Heart left ventricle (tissue), 16 donors: ENCODE measurements around the gene NEK2. TPM values are rescaled to one million over a fixed set of nuclear protein-coding genes. Genes with fewer than 3 reads are reported as not detected.
A peak's percentile ranks its signal among the peaks of the same experiment; 100 is the strongest.

Source experiments
- ATAC-seq, 4 donors: fragments of 200-7000 bp; cut with Tn5 transposase; one replicate each; pipeline ENCODE4 v1.9.1; 2020 to 2022; ENCODE audit warnings: moderate library complexity in 4 of 4, mild to moderate bottlenecking in 3 of 4, moderate number of reproducible peaks in 1 of 4
- DNase-seq, 5 donors: peaks; one replicate each; pipeline ENCODE4 v3.0.0-alpha.2; 2020
- H3K27ac ChIP-seq, 12 donors: fragments of 200-600 bp; sonication (generic) in 4 of 12; one replicate each; pipeline versions ENCODE4 v1.5.0 to v1.8.0; 2016 to 2022; ENCODE audit warnings: mild to moderate bottlenecking in 2 of 12
- H3K27me3 ChIP-seq, 9 donors: fragments of 200-600 bp; sonication (generic) in 2 of 9; one replicate each; pipeline versions ENCODE4 v1.5.1 to v1.8.0; 2016 to 2022; ENCODE audit warnings: mild to moderate bottlenecking in 3 of 9
- H3K36me3 ChIP-seq, 9 donors: fragments of 200-600 bp; sonication (generic) in 2 of 9; one replicate each; pipeline versions ENCODE4 v1.5.0 to v1.8.0; 2018 to 2022; ENCODE audit warnings: mild to moderate bottlenecking in 2 of 9
- H3K4me1 ChIP-seq, 12 donors: fragments of 200-600 bp; sonication (generic) in 4 of 12; one replicate each; pipeline versions ENCODE4 v1.5.0 to v1.8.0; 2016 to 2022; ENCODE audit warnings: mild to moderate bottlenecking in 3 of 12
- H3K4me3 ChIP-seq, 12 donors: fragments of 200-600 bp; sonication (generic) in 4 of 12; one replicate each; pipeline versions ENCODE4 v1.5.0 to v1.8.0; 2017 to 2022; ENCODE audit warnings: mild to moderate bottlenecking in 9 of 12, moderate library complexity in 4 of 12
- H3K9me3 ChIP-seq, 12 donors: fragments of 200-600 bp; sonication (generic) in 4 of 12; one replicate each; pipeline versions ENCODE4 v1.5.0 to v1.8.0; 2016 to 2022; ENCODE audit warnings: mild to moderate bottlenecking in 1 of 12
- CTCF ChIP-seq, 12 donors: fragments of 200-600 bp; sonication (generic) in 4 of 12; IDR thresholded peaks; one replicate each; pipeline versions ENCODE4 v1.5.0 to v1.8.0; 2018 to 2022; ENCODE audit warnings: antibody characterized with exemption in 12 of 12, mild to moderate bottlenecking in 5 of 12
- POLR2A ChIP-seq, 2 donors: fragments of 450-650 bp; IDR thresholded peaks; one replicate each; pipeline ENCODE4 v1.6.1; 2017; ENCODE audit warnings: antibody characterized with exemption in 2 of 2, mild to moderate bottlenecking in 2 of 2, moderate library complexity in 2 of 2
- WGBS, 4 donors: extraction: QIAGEN DNeasy Blood & Tissue Kit in 2 of 4; methylation state at CpG; one replicate each; pipeline versions ENCODE4 v1.1.5 to v1.1.7; 2013 to 2018; 5-methylcytosine and 5-hydroxymethylcytosine counted together
- intact Hi-C, 10 donors: fragments of 100-400 bp; cut with DNase I; formaldehyde crosslinking; loops; one replicate each; pipeline versions ENCODE4 v1.11.1 to v1.14.2; 2022
- polyA plus RNA-seq, 2 donors: library from polyadenylated mRNA; stranded (reverse); fragments of 200-250 nt; gene quantifications; one replicate each; pipeline ENCODE4 v1.2.3, GENCODE V29; 2013
- total RNA-seq, 9 donors: library from RNA; depleted of rRNA in 2 of 9; stranded (reverse); fragments of >200 nt in 2 of 9; fragmentation: NEBNext Ultra II Directional in 3 of 9; extraction: Animal tissue kit (Norgen Biotek cat#: 25700) in 3 of 9; gene quantifications; one replicate each; pipeline versions ENCODE4 v1.1.0 to v1.2.4, GENCODE V29; 2016 to 2023
- donor health status: ischemic (EF 13 %, LVEDD 7.1; RV severe dilation, severe dysfunction).
- donor health status: healthy with polysubstance abuse.
- donor health status: DM: no; HTN: yes; CAD: no.
- donor health status: DM: no; HTN: no; CAD: no.
- donor health status: ischemic (EF 25% LVEDD 6.9; RV normal size, moderate dysfunction).
- donor health status: ischemic (EF 25% LVEDD 5.7; RV mildly dilated, moderate dysfunction).
- donor health status: healthy.
- donor health status: DM: yes; HTN: yes; CAD: no.
- donor health status: ischemic (EF 35%, LVEDD 5.7; RV mildly dilated, moderate dysfunction).
- donor health status: nonischemic (EF 11% LVEDD 7.7; RV severe dilation, severe dysfunction).
- donor health status: DM: yes; HTN: yes; CAD: no.
- donor health status: PGD.
- donor health status: ischemic (EF 29% LVEDD 5.4; RV normal size, mild dysfunction).
- donor health status: nonischemic (EF 23%, LVEDD 6.1; RV moderate dilation, normal function).

Gene NEK2
- total and polyA plus RNA-seq, 11 donors, result 0.10 to 2.5 (median 0.31) TPM; not detected in 5

DNA sequence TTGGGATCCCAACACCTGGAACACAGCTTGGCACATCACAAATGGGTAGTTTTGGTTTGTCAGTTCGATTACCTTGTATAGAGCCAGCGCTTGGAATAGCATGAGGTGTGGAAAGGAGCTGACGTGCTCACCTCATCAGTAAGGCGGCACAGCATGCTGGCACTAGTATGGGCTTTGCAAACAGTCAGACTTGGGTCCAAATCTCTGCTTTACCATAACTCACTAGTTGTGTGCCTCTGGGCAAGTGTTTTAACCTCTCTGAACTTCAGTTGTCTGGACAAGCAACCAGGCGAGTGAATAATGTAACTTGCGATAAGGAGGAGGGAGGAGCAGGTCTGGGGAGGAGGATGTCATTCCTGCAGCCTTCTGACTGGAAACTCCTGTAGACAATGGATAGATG, 26.3 kb upstream of the NEK2 start:
- Histone ChIP-seq H3K27ac (no peak overlapping the region), H3K9me3 (no peaks in the 10 kb centered on the region), H3K36me3 (no peaks in the 10 kb centered on the region), H3K4me3 (no peak overlapping the region), H3K4me1 (peaks cover 0 to 19% (median 6%) of the 10 kb centered on the region in 12 donors), H3K27me3 (peaks cover 0 to 5% (median 0%) of the 10 kb centered on the region in 9 donors)
- intact Hi-C loops, result loop anchor here in 2 of 10 donors (5.0 kb wide), 1 partner anchor 131 kb away; the partner anchor contains the start of gene LPGAT1 (in 2 of the 2)
- ATAC-seq (no peak), DNase-seq (no peak)
- no peak for TF ChIP-seq POLR2A (IDR thresholded peaks at IDR 0.05)
- no peak for TF ChIP-seq CTCF (IDR thresholded peaks at IDR 0.05)
- WGBS, 4 donors, result 93 to 94% (median 94%) methylated on average over 6 of the region's 6 CpGs

DNA sequence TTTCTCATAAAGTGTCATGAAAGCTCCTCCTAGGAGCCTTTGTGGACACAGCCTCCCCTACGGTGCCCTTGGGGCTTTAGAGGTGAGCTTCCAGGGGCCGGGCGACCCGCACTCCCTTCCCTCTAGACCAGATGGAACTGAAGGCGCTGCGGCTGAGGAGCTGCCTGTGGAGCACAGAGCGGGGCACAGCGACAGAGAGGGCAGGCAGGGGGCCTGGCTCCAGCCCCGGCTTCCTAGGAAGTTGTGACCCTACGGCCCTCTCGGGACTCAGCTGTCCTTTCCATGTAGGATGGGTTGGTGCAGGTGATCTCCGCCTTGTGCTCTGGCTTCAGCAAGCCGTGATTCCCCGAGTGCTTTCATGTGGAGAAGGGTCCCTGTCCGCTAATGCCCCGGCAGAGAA, 23.6 kb upstream of the NEK2 start:
- Histone ChIP-seq H3K9me3 (no peaks in the 10 kb centered on the region), H3K4me3 (no peak overlapping the region), H3K4me1 (peaks cover 0 to 11% (median 2%) of the 10 kb centered on the region in 12 donors), H3K27me3 (peaks cover 0 to 5% (median 0%) of the 10 kb centered on the region in 9 donors), H3K36me3 (no peaks in the 10 kb centered on the region), H3K27ac (no peak overlapping the region)
- WGBS, 4 donors, result 57 to 74% (median 66%) methylated on average over 9 to 16 of the region's 16 CpGs
- ATAC-seq (peak in 1 of 4 donors; percentile 19), DNase-seq (no peak)
- TF ChIP-seq CTCF (IDR thresholded peaks at IDR 0.05) (no peak), POLR2A (IDR thresholded peaks at IDR 0.05) (no peak)
- intact Hi-C loops, result loop anchor here in 9 of 10 donors (2.0 to 10.0 kb wide), 6 partner anchors 56 to 248 kb away; partner anchors contain the start of gene LPGAT1 (in 6 of the 9)

DNA sequence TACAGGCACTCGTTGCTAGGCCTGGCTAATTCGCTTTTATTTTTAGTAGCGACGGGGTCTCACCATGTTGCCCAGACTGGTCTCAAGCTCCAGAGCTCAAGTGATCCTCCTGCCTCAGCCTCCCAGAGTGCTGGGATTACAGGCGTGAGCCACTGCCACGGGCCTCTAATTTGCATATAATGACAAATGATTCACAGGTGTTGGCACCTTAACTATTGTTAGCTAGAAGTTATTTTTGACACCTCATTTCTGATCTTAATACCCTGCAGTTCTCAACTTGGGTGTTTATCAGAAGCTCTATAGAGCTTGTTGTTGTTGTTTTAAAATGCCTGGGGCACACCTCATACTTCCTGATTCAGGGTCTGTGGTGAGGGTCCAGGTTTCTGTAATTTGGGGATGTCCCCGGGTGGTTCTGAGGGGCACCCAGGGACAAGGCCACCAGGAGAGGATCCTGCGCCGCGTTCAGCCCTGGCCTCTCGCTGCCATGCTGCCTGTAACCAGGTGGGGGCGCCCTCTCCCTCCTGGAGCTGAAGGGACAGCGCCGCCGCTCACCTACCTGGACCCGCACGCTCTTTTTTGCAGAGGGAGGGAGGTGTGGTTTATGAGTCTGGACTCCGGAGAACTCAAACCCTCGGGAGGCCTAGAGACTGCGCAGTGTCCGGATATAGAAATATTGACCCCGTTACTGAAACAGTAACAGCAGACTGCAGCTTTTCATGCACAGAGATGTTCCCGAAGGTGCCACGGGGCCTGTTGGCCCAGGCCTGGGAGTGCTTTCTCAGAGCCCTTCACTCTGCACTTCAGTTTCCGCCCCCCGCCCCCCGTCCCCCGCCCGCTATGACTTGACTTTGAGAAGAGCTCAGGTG, 23.0 kb upstream of the NEK2 start:
- ATAC-seq, result peak; percentile 57 to 95 (median 90)
- H3K4me3 ChIP-seq, result peak overlapping the region in 8 of 12 donors; percentile 9 to 40 (median 31)
- TF ChIP-seq POLR2A (IDR thresholded peaks at IDR 0.05) (no peak), CTCF (IDR thresholded peaks at IDR 0.05) (peak; percentile 87 to 98 (median 90))
- intact Hi-C loops, result loop anchor here in 9 of 10 donors (1.0 to 10.0 kb wide), 7 partner anchors 56 to 249 kb away; partner anchors contain the start of gene LPGAT1 (in 7 of the 9)
- peaks cover 0 to 11% (median 2%) of the 10 kb centered on the region in 12 donors for H3K4me1 ChIP-seq
- 19 to 24% (median 21%) methylated on average over 27 to 29 of the region's 29 CpGs for WGBS, 4 donors
- peak; percentile 64 to 89 (median 76) for DNase-seq
- H3K27me3 ChIP-seq, result peaks cover 0 to 5% (median 0%) of the 10 kb centered on the region in 9 donors
- no peaks in the 10 kb centered on the region for H3K9me3 ChIP-seq
- no peaks in the 10 kb centered on the region for H3K36me3 ChIP-seq
- no peak overlapping the region for H3K27ac ChIP-seq

GRCh38 chr1:211697356-211697755, 21.9 kb upstream of the NEK2 start:
- peaks cover 0 to 5% (median 0%) of the 10 kb centered on the region in 9 donors for H3K27me3 ChIP-seq
- peaks cover 0 to 11% (median 2%) of the 10 kb centered on the region in 12 donors for H3K4me1 ChIP-seq
- 50 to 67% (median 61%) methylated on average over 1 of the region's 1 CpG; no CpG with 5 or more reads in 1 of the 4 donors for WGBS, 4 donors
- DNase-seq (peak in 1 of 5 donors; percentile 41), ATAC-seq (no peak)
- no peaks in the 10 kb centered on the region for H3K36me3 ChIP-seq
- intact Hi-C loops, result loop anchor here in 8 of 10 donors (2.0 to 10.0 kb wide), 6 partner anchors 57 to 250 kb away; partner anchors contain the start of gene LPGAT1 (in 4 of the 8)
- H3K4me3 ChIP-seq, result no peak overlapping the region
- TF ChIP-seq CTCF (IDR thresholded peaks at IDR 0.05), result no peak
- no peak for TF ChIP-seq POLR2A (IDR thresholded peaks at IDR 0.05)
- no peak overlapping the region for H3K27ac ChIP-seq
- no peaks in the 10 kb centered on the region for H3K9me3 ChIP-seq
